Right lobe of liver (tissue), 6 donors: Measurements from ENCODE around the gene DIAPH3. TPM values are rescaled to one million over a fixed set of nuclear protein-coding genes. Genes with fewer than 3 reads are reported as not detected.

Experiments used
- ATAC-seq, 4 donors: fragments of 200-7000 bp; cut with Tn5 transposase; one replicate each; pipeline ENCODE4 v1.9.1; 2020; ENCODE audit warnings: mild to moderate bottlenecking in 4 of 4, moderate library complexity in 4 of 4
- DNase-seq, 3 donors: peaks; one replicate each; pipeline ENCODE4 v3.0.0-alpha.2; 2020
- H3K27ac ChIP-seq, 3 donors: fragments of 200-600 bp; one replicate each; pipeline ENCODE4 v1.8.0; 2022
- H3K27me3 ChIP-seq, 2 donors: fragments of 200-600 bp; one replicate each; pipeline ENCODE4 v1.8.0; 2022
- H3K36me3 ChIP-seq, 4 donors: fragments of 200-600 bp; sonication (generic) in 1 of 4; one replicate each; pipeline versions ENCODE4 v1.5.1 to v1.8.0; 2017 to 2022; ENCODE audit warnings: control low read depth in 1 of 4
- H3K4me1 ChIP-seq, 4 donors: fragments of 200-600 bp; sonication (generic) in 1 of 4; one replicate each; pipeline versions ENCODE4 v1.5.1 to v1.8.0; 2017 to 2022; ENCODE audit warnings: control low read depth in 1 of 4
- H3K4me3 ChIP-seq, 3 donors: fragments of 200-600 bp; one replicate each; pipeline ENCODE4 v1.8.0; 2022
- H3K9me3 ChIP-seq, 4 donors: fragments of 200-600 bp; sonication (generic) in 1 of 4; one replicate each; pipeline versions ENCODE4 v1.5.1 to v1.8.0; 2017 to 2022; ENCODE audit warnings: control low read depth in 1 of 4
- CTCF ChIP-seq, 4 donors: fragments of 200-600 bp in 3 of 4; fragments of 450-650 bp in 1 of 4; IDR thresholded peaks; one replicate each; pipeline versions ENCODE4 v1.5.1 to v1.8.0; 2016 to 2022; ENCODE audit warnings: antibody characterized with exemption in 4 of 4, mild to moderate bottlenecking in 2 of 4
- POLR2A ChIP-seq: fragments of 450-650 bp; IDR thresholded peaks from one replicate; pipeline ENCODE4 v1.6.1; 2017; ENCODE audit warnings: antibody characterized with exemption, mild to moderate bottlenecking
- WGBS: methylation state at CpG from one replicate; pipeline ENCODE4 v1.1.6; 2018; ENCODE audit warnings: low coverage, low lambda C conversion rate; ENCODE audit not compliant: insufficient coverage; ENCODE audit errors: missing lambda C conversion rate; 5-methylcytosine and 5-hydroxymethylcytosine counted together
- intact Hi-C, 2 donors: fragments of 100-400 bp; cut with DNase I; formaldehyde crosslinking; loops; one replicate each; pipeline versions ENCODE4 v1.11.2 to v1.14.1; 2022
- total RNA-seq, 6 experiments: library from RNA; depleted of rRNA in 2 of 6; stranded (reverse); fragments of >200 nt in 2 of 6; fragmentation: NEBNext Ultra II Directional in 3 of 6; extraction: Animal tissue kit (Norgen Biotek cat#: 25700) in 3 of 6; gene quantifications; one replicate each; pipeline versions ENCODE4 v1.1.0 to v1.2.4, GENCODE V29; 2016 to 2023
- donor health status: DM: no; HTN: yes; CAD: no.
- donor health status: DM: no; HTN: no; CAD: no.
- donor health status: DM: no; HTN: no; CAD: no.
- donor health status: DM: no; HTN: yes; CAD: no.
- donor health status: DM: no; HTN: yes; CAD: no.

DIAPH3 gene
- total RNA-seq, 6 experiments from 2014 or later: 0.10 to 1.6 (median 0.93) TPM; not detected in 1

GRCh38 chr13:59893266-59893665 lies 270.5 kb downstream of the DIAPH3 start:
- H3K27me3 ChIP-seq: no peaks in the 10 kb centered on the region
- TF ChIP-seq CTCF (IDR thresholded peaks at IDR 0.05): no peak
- no peak for TF ChIP-seq POLR2A
- DNase-seq (no peak), ATAC-seq (peak in 1 of 4 donors; percentile 46)
- no peak overlapping the region for H3K4me3 ChIP-seq
- no peaks in the 10 kb centered on the region for H3K36me3 ChIP-seq
- H3K9me3 ChIP-seq: no peaks in the 10 kb centered on the region
- intact Hi-C loops: no loop called here
- H3K4me1 ChIP-seq: no peaks in the 10 kb centered on the region
- H3K27ac ChIP-seq: no peak overlapping the region
- 100% methylated on average over 1 of the region's 1 CpG for WGBS

- Histone ChIP-seq H3K9me3 (no peaks in the 10 kb centered on the region), H3K36me3 (no peaks in the 10 kb centered on the region), H3K27ac (no peak overlapping the region), H3K27me3 (no peaks in the 10 kb centered on the region), H3K4me3 (no peak overlapping the region), H3K4me1 (no peaks in the 10 kb centered on the region)
- TF ChIP-seq CTCF (IDR thresholded peaks at IDR 0.05) (no peak), POLR2A (no peak)
- DNase-seq: no peak
- intact Hi-C loops: no loop called here
- no peak for ATAC-seq
These were observed 272.7 kb downstream of the DIAPH3 start for GRCh38 chr13:59891053-59891452.

GRCh38 chr13:59890054-59890453 lies 273.7 kb downstream of the DIAPH3 start:
- no peak overlapping the region for H3K4me3 ChIP-seq
- DNase-seq: no peak
- no peak for ATAC-seq

GRCh38 chr13:59888408-59888807 lies 275.3 kb downstream of the DIAPH3 start:
- intact Hi-C loops: no loop called here
- Histone ChIP-seq H3K4me1 (no peaks in the 10 kb centered on the region), H3K4me3 (no peak overlapping the region), H3K9me3 (no peaks in the 10 kb centered on the region), H3K27ac (no peak overlapping the region), H3K27me3 (no peaks in the 10 kb centered on the region), H3K36me3 (no peaks in the 10 kb centered on the region)
- no peak for ATAC-seq
- WGBS: 91% methylated on average over 2 of the region's 2 CpGs
- no peak for TF ChIP-seq CTCF (IDR thresholded peaks at IDR 0.05)
- TF ChIP-seq POLR2A: no peak
- no peak for DNase-seq

More at GRCh38 chr13:59890054-59890453, 273.7 kb downstream of the DIAPH3 start:
- intact Hi-C loops: no loop called here
- H3K27ac ChIP-seq: no peak overlapping the region
- H3K4me1 ChIP-seq: no peaks in the 10 kb centered on the region
- no peak for TF ChIP-seq CTCF (IDR thresholded peaks at IDR 0.05)
- no peaks in the 10 kb centered on the region for H3K36me3 ChIP-seq
- WGBS: 83% methylated on average over 1 of the region's 1 CpG
- no peaks in the 10 kb centered on the region for H3K9me3 ChIP-seq
- H3K27me3 ChIP-seq: no peaks in the 10 kb centered on the region

GRCh38 chr13:59885076-59885475 lies 278.7 kb downstream of the DIAPH3 start:
- intact Hi-C loops: no loop called here
- no peak for TF ChIP-seq POLR2A
- no peak for TF ChIP-seq CTCF (IDR thresholded peaks at IDR 0.05)
- H3K4me3 ChIP-seq: no peak overlapping the region
- H3K27ac ChIP-seq: no peak overlapping the region
- ATAC-seq (no peak), DNase-seq (no peak)
- WGBS: 84% methylated on average over 3 of the region's 3 CpGs
- no peaks in the 10 kb centered on the region for H3K36me3 ChIP-seq
- H3K9me3 ChIP-seq: no peaks in the 10 kb centered on the region
- H3K4me1 ChIP-seq: no peaks in the 10 kb centered on the region
- no peaks in the 10 kb centered on the region for H3K27me3 ChIP-seq
